Left lung (tissue), 10 donors: ENCODE data around the gene BCAS3. TPM values are rescaled to one million over a fixed set of nuclear protein-coding genes. Genes with fewer than 3 reads are reported as not detected.

Experiments
- ATAC-seq: fragments of 200-7000 bp; cut with Tn5 transposase; one replicate; pipeline ENCODE4 v1.9.1; 2020; ENCODE audit warnings: moderate library complexity
- DNase-seq, 4 donors: peaks; one replicate each; pipeline ENCODE4 v3.0.0-alpha.2; 2013 to 2020
- H3K27ac ChIP-seq, 2 donors: fragments of 200-600 bp; sonication (generic) in 1 of 2; one replicate each; pipeline versions ENCODE4 v1.5.0 to v1.8.0; 2020 to 2021
- H3K27me3 ChIP-seq, 2 donors: fragments of 200-600 bp; sonication (generic) in 1 of 2; one replicate each; pipeline versions ENCODE4 v1.5.0 to v1.8.0; 2020 to 2021
- H3K36me3 ChIP-seq, 2 donors: fragments of 200-600 bp; sonication (generic) in 1 of 2; one replicate each; pipeline versions ENCODE4 v1.5.0 to v1.8.0; 2020 to 2021
- H3K4me1 ChIP-seq, 2 donors: fragments of 200-600 bp; one replicate each; pipeline ENCODE4 v1.8.0; 2021
- H3K4me3 ChIP-seq, 2 donors: fragments of 200-600 bp; sonication (generic) in 1 of 2; one replicate each; pipeline versions ENCODE4 v1.5.0 to v1.8.0; 2020 to 2021; ENCODE audit warnings: mild to moderate bottlenecking in 1 of 2
- H3K9me3 ChIP-seq, 2 donors: fragments of 200-600 bp; sonication (generic) in 1 of 2; one replicate each; pipeline versions ENCODE4 v1.5.0 to v1.8.0; 2020 to 2021
- intact Hi-C, 2 donors: fragments of 100-400 bp; cut with DNase I; formaldehyde crosslinking; loops; one replicate each; pipeline versions ENCODE4 v1.11.2 to v1.14.2; 2022
- polyA plus RNA-seq, 6 donors: library from polyadenylated mRNA; unstranded; fragments of 120-200 nt; gene quantifications; one replicate each; pipeline ENCODE4 v1.2.1, GENCODE V29; 2013; ENCODE audit not compliant: insufficient read length in 6 of 6
- total RNA-seq, 2 donors: library from RNA; stranded (reverse); fragmentation: NEBNext Ultra II Directional; extraction: Animal tissue kit (Norgen Biotek cat#: 25700); gene quantifications; one replicate each; pipeline ENCODE4 v1.2.1, GENCODE V29; 2021
- TF ChIP-seq, protein P1 (sequence below), 2 donors: fragments of 200-600 bp; sonication (generic) in 1 of 2; IDR thresholded peaks; one replicate each; pipeline versions ENCODE4 v1.5.0 to v1.8.0; 2021; ENCODE audit warnings: antibody characterized with exemption in 2 of 2
- donor health status: DM: no; HTN: yes; CAD: no.
- donor health status: DM: no; HTN: no; CAD: no.

BCAS3 gene
- total and polyA plus RNA-seq, 8 donors = 21.2 to 29.6 (median 28.0) TPM

DNA sequence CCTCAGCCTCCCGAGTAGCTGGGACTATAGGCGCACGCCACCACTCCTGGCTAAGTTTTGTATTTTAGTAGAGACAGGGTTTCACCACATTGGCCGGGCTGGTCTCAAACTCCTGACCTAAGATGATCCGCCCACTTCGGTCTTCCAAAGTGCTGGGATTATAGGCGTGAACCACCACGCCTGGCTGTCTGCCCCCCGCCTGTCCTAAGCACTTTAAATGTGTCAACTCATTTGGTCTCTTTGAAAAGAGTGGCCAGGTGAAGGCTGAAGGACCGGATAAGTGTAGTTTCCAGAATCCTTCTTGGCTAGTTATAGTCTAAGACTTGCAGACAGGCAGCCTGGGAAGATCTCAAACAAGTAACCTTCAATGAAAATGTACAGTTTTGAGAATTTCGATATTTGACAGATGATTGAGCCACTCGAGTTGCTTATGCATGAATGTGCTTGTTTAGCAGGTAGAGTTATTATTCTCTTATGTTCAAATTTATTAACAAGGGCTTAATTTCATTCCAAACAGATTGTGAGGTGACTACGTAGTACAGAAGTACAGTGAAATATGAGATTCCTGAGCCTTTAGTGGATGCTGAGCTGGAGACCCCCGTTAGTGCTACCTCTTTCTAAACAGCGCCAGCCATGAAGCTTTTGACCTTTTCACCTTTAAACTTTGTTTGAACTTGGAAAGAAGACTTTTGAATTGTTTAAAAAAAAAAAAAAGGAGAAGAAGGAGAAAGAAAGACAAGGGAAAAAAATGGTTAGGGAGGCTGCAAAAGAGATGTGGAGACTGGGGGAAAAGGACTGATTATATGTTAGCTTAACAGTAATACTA lies 557.6 kb downstream of the BCAS3 start:
- peak; percentile 89 for ATAC-seq
- TF ChIP-seq, protein P1, sequence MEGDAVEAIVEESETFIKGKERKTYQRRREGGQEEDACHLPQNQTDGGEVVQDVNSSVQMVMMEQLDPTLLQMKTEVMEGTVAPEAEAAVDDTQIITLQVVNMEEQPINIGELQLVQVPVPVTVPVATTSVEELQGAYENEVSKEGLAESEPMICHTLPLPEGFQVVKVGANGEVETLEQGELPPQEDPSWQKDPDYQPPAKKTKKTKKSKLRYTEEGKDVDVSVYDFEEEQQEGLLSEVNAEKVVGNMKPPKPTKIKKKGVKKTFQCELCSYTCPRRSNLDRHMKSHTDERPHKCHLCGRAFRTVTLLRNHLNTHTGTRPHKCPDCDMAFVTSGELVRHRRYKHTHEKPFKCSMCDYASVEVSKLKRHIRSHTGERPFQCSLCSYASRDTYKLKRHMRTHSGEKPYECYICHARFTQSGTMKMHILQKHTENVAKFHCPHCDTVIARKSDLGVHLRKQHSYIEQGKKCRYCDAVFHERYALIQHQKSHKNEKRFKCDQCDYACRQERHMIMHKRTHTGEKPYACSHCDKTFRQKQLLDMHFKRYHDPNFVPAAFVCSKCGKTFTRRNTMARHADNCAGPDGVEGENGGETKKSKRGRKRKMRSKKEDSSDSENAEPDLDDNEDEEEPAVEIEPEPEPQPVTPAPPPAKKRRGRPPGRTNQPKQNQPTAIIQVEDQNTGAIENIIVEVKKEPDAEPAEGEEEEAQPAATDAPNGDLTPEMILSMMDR (IDR thresholded peaks at IDR 0.05) = no peak
- H3K27ac ChIP-seq = peak overlapping the region in 1 of 2 donors; percentile 23
- intact Hi-C loops = no loop called here
- DNase-seq = peak in 1 of 4 donors; percentile 53
- peaks cover 0 to 13% of the 10 kb centered on the region in 2 donors for H3K4me1 ChIP-seq
- H3K36me3 ChIP-seq = no peaks in the 10 kb centered on the region
- H3K4me3 ChIP-seq = no peak overlapping the region
- H3K9me3 ChIP-seq = no peaks in the 10 kb centered on the region
- H3K27me3 ChIP-seq = no peaks in the 10 kb centered on the region

DNA sequence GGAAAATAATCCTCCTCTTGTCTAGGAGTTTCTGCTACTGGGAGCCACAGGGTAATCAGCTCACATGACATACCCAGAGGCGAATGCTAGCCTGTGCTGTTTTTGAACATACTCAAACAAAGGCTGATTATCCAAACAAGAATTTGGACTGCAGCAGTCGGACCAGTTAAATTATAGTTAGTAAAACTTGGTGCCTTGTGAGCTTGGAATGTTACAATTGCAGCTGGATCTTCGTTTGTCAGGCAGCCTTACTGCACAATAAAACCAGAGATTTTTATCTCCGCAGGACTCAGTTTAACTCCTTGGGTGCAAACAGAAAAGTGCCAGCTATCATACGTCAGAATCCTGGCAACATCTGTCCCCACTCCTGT lies 558.2 kb downstream of the BCAS3 start:
- Histone ChIP-seq H3K27me3 (no peaks in the 10 kb centered on the region), H3K4me3 (no peak overlapping the region), H3K4me1 (peaks cover 0 to 13% of the 10 kb centered on the region in 2 donors), H3K36me3 (no peaks in the 10 kb centered on the region), H3K9me3 (no peaks in the 10 kb centered on the region), H3K27ac (peak overlapping the region in 1 of 2 donors; percentile 23)
- TF ChIP-seq, protein P1 (IDR thresholded peaks at IDR 0.05) = no peak
- peak in 1 of 4 donors; percentile 33 for DNase-seq
- intact Hi-C loops = no loop called here
- ATAC-seq = peak; percentile 75

DNA sequence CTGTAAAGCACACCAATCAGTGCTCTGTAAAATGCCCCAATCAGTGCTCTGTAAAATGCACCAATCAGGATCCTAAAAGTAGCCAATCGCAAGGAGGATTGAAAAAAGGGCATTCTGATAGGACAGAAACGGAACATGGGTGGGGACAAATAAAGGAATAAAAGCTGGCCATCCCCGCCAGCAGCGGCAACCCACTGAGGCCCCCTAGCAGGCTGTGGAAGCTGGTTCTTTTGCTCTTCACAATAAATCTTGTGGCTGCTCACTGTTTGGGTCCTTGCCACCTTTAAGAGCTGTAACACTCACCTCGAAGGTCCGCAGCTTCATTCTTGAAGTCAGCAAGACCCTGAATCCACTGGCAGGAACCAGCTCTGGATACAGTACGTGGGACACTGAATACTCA lies 559.6 kb downstream of the BCAS3 start:
- Histone ChIP-seq H3K27me3 (no peaks in the 10 kb centered on the region), H3K36me3 (no peaks in the 10 kb centered on the region), H3K4me3 (no peak overlapping the region), H3K4me1 (peaks cover 0 to 13% of the 10 kb centered on the region in 2 donors), H3K27ac (no peak overlapping the region), H3K9me3 (no peaks in the 10 kb centered on the region)
- DNase-seq (no peak), ATAC-seq (no peak)
- TF ChIP-seq, protein P1 (IDR thresholded peaks at IDR 0.05) = no peak
- intact Hi-C loops = no loop called here

DNA sequence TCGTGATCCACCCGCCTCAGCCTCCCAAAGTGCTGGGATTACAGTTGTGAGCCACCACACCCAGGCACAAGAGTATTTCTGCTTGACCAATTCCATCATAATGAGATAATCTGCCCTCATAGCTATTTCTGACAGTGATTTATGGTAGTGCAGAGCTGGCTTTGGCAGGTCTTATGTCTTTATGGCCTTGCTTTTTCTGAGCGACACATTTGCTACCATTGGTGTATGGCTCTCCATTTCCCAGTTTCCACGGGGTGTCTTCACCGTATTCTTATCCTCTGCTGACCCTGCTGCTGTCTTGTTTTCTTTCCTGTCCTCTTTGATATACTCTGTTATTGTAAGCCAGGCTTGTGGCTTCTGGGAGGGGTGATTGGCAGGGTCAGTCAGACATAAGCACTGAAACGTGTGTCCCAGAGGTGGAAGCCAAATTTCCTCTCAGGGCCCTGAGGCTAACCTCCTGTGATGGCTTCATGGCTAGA lies 560.8 kb downstream of the BCAS3 start:
- H3K4me3 ChIP-seq = no peak overlapping the region
- intact Hi-C loops = no loop called here
- TF ChIP-seq, protein P1 (IDR thresholded peaks at IDR 0.05) = no peak
- ATAC-seq (no peak), DNase-seq (no peak)
- no peaks in the 10 kb centered on the region for H3K27me3 ChIP-seq
- H3K36me3 ChIP-seq = no peaks in the 10 kb centered on the region
- peaks cover 0 to 13% of the 10 kb centered on the region in 2 donors for H3K4me1 ChIP-seq
- H3K27ac ChIP-seq = no peak overlapping the region
- H3K9me3 ChIP-seq = no peaks in the 10 kb centered on the region

DNA sequence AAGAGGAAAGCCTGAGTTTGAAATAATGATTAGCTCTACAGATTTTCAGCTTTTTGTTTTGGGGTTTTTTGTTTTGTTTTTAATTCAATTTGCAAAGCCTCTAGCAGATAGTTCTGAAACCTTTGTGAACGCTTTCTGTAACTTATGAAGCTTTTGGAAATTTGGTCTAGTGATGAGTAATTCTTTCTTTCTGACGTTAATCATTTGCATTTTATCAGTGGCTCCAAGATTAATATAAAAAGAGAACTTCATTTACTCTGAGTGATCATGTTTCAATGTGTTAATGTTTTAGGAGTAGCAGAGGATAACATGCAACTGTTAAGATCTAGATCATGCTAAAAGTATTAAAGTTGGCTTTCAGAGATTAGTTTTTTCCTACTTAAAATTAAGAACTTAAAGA lies 561.7 kb downstream of the BCAS3 start:
- Histone ChIP-seq H3K27ac (no peak overlapping the region), H3K4me3 (no peak overlapping the region), H3K36me3 (no peaks in the 10 kb centered on the region), H3K9me3 (no peaks in the 10 kb centered on the region), H3K4me1 (peaks cover 0 to 13% of the 10 kb centered on the region in 2 donors), H3K27me3 (no peaks in the 10 kb centered on the region)
- intact Hi-C loops = no loop called here
- ATAC-seq (no peak), DNase-seq (no peak)
- TF ChIP-seq, protein P1 (IDR thresholded peaks at IDR 0.05) = no peak
